Astrocyte (in vitro differentiated cells and primary cell): ENCODE measurements around the gene RASAL1. TPM values are rescaled to one million over a fixed set of nuclear protein-coding genes. Genes with fewer than 3 reads are reported as not detected.
A peak's percentile ranks its signal among the peaks of the same experiment; 100 is the strongest.

Experiments
- DNase-seq: peaks from one replicate; pipeline ENCODE4 v3.0.0-alpha.2; 2010; ENCODE audit warnings: low read depth
- FAIRE-seq: peaks from 2 replicates; lab custom pipeline; 2011; peaks lifted over from hg19 to GRCh38; lab: Jason Lieb, UNC
- H2AFZ ChIP-seq: 2 replicates; pipeline ENCODE4 v1.6.0; 2012; ENCODE audit warnings: low read depth, low read length, inconsistent platforms
- H3K27ac ChIP-seq: 2 replicates; pipeline ENCODE4 v1.5.1; 2011; ENCODE audit warnings: low read depth, low read length, inconsistent platforms
- H3K27me3 ChIP-seq: 2 replicates; pipeline ENCODE4 v1.6.0; 2011; ENCODE audit warnings: low read length, inconsistent platforms; ENCODE audit not compliant: insufficient read depth
- H3K36me3 ChIP-seq: 2 replicates; pipeline ENCODE4 v1.5.1; 2011; ENCODE audit warnings: low read length, inconsistent platforms; ENCODE audit not compliant: insufficient read depth
- H3K4me1 ChIP-seq: 2 replicates; pipeline ENCODE4 v1.5.1; 2011; ENCODE audit warnings: low read length, inconsistent platforms; ENCODE audit not compliant: insufficient read depth
- H3K4me2 ChIP-seq: 2 replicates; pipeline ENCODE4 v1.6.0; 2012; ENCODE audit warnings: low read length, inconsistent platforms
- H3K4me3 ChIP-seq: 2 replicates; pipeline ENCODE4 v1.5.1; 2011; ENCODE audit warnings: low read depth, mild to moderate bottlenecking, low read length, inconsistent platforms; ENCODE audit not compliant: insufficient read depth
- H3K79me2 ChIP-seq: 2 replicates; pipeline ENCODE4 v1.6.0; 2012; ENCODE audit warnings: mild to moderate bottlenecking, low read length, inconsistent platforms; ENCODE audit not compliant: insufficient read depth
- H3K9ac ChIP-seq: 2 replicates; pipeline ENCODE4 v1.6.0; 2012; ENCODE audit warnings: mild to moderate bottlenecking, low read length, inconsistent platforms
- H3K9me3 ChIP-seq: 2 replicates; pipeline ENCODE4 v1.5.1; 2012; ENCODE audit warnings: low read depth, mild to moderate bottlenecking, low read length, inconsistent platforms; ENCODE audit not compliant: insufficient read depth
- H4K20me1 ChIP-seq: 2 replicates; pipeline ENCODE4 v1.6.0; 2012; ENCODE audit warnings: low read length, inconsistent platforms; ENCODE audit not compliant: insufficient read depth
- H3K27ac Mint-ChIP-seq: one replicate; pipeline ENCODE4 v1.8.0; 2021; ENCODE audit warnings: mild to moderate bottlenecking, mixed read lengths; ENCODE audit not compliant: unreplicated experiment
- H3K27me3 Mint-ChIP-seq: one replicate; pipeline ENCODE4 v1.8.0; 2021; ENCODE audit warnings: low read depth, mixed read lengths; ENCODE audit not compliant: unreplicated experiment
- H3K36me3 Mint-ChIP-seq: one replicate; pipeline ENCODE4 v1.8.0; 2021; ENCODE audit warnings: low read depth, mixed read lengths; ENCODE audit not compliant: unreplicated experiment
- H3K4me1 Mint-ChIP-seq: one replicate; pipeline ENCODE4 v1.8.0; 2021; ENCODE audit warnings: low read depth, mixed read lengths; ENCODE audit not compliant: unreplicated experiment
- H3K4me3 Mint-ChIP-seq: one replicate; pipeline ENCODE4 v1.8.0; 2021; ENCODE audit warnings: mild to moderate bottlenecking, moderate library complexity, mixed read lengths; ENCODE audit not compliant: unreplicated experiment
- H3K9me3 Mint-ChIP-seq: one replicate; pipeline ENCODE4 v1.8.0; 2021; ENCODE audit warnings: mild to moderate bottlenecking, mixed read lengths; ENCODE audit not compliant: unreplicated experiment
- CTCF ChIP-seq: IDR thresholded peaks from 2 replicates; pipeline ENCODE4 v1.5.1; 2011; ENCODE audit warnings: low read depth, mild to moderate bottlenecking, inconsistent platforms, low read length, moderate library complexity; ENCODE audit not compliant: insufficient read depth
- EZH2 ChIP-seq: IDR thresholded peaks from 2 replicates; pipeline ENCODE4 v1.6.1; 2012; ENCODE audit warnings: mild to moderate bottlenecking, low read length, inconsistent platforms; ENCODE audit not compliant: insufficient read depth
- total RNA-seq: library from RNA; stranded (reverse); gene quantifications from 2 replicates; pipeline ENCODE4 v1.2.1, GENCODE V29; 2021

The RASAL1 gene
- total RNA-seq, 1 donor from 2014 or later = 0.48 TPM

- H3K27me3 Mint-ChIP-seq = peaks cover 49% of the 10 kb centered on the region
- Histone ChIP-seq H3K79me2 (no peaks in the 10 kb centered on the region), H3K4me2 (no peak overlapping the region), H3K9me3 (no peaks in the 10 kb centered on the region), H2AFZ (no peak overlapping the region), H3K9ac (no peak overlapping the region), H3K27me3 (peaks cover 19% of the 10 kb centered on the region), H4K20me1 (peaks cover 21% of the 10 kb centered on the region), H3K4me3 (no peak overlapping the region), H3K27ac (no peak overlapping the region), H3K36me3 (peaks cover 8% of the 10 kb centered on the region), H3K4me1 (peaks cover 10% of the 10 kb centered on the region)
- TF ChIP-seq EZH2 (no peak), CTCF (no peak)
- no peak overlapping the region for H3K4me3 Mint-ChIP-seq
- peaks cover 26% of the 10 kb centered on the region for H3K36me3 Mint-ChIP-seq
- no peaks in the 10 kb centered on the region for H3K9me3 Mint-ChIP-seq
- DNase-seq (no peak), FAIRE-seq (no peak)
- H3K4me1 Mint-ChIP-seq = peaks cover 10% of the 10 kb centered on the region
- no peak overlapping the region for H3K27ac Mint-ChIP-seq
Measured at GRCh38 chr12:113155646-113156045, 20.1 kb upstream of the RASAL1 start.

- Histone ChIP-seq H3K9me3 (no peaks in the 10 kb centered on the region), H3K4me3 (no peak overlapping the region), H3K36me3 (peaks cover 8% of the 10 kb centered on the region), H3K27ac (no peak overlapping the region), H3K79me2 (no peaks in the 10 kb centered on the region), H3K27me3 (peaks cover 19% of the 10 kb centered on the region), H3K4me1 (peaks cover 12% of the 10 kb centered on the region), H4K20me1 (peaks cover 15% of the 10 kb centered on the region), H2AFZ (no peak overlapping the region), H3K4me2 (no peak overlapping the region), H3K9ac (no peak overlapping the region)
- H3K9me3 Mint-ChIP-seq = no peaks in the 10 kb centered on the region
- H3K4me3 Mint-ChIP-seq = no peak overlapping the region
- peaks cover 53% of the 10 kb centered on the region for H3K27me3 Mint-ChIP-seq
- peaks cover 4% of the 10 kb centered on the region for H3K4me1 Mint-ChIP-seq
- DNase-seq = no peak
- no peak overlapping the region for H3K27ac Mint-ChIP-seq
- H3K36me3 Mint-ChIP-seq = peaks cover 23% of the 10 kb centered on the region
- TF ChIP-seq CTCF (no peak), EZH2 (no peak)
- FAIRE-seq = no peak
Measured at GRCh38 chr12:113155060-113155459, 19.5 kb upstream of the RASAL1 start.

GRCh38 chr12:113154351-113154973 is 18.9 kb upstream of the RASAL1 start:
- DNase-seq (no peak), FAIRE-seq (no peak)
- no peak overlapping the region for H3K9ac ChIP-seq
- H4K20me1 ChIP-seq = peaks cover 9% of the 10 kb centered on the region
- peaks cover 53% of the 10 kb centered on the region for H3K27me3 Mint-ChIP-seq
- H3K4me3 Mint-ChIP-seq = no peak overlapping the region
- H3K27me3 ChIP-seq = peaks cover 19% of the 10 kb centered on the region
- peaks cover 8% of the 10 kb centered on the region for H3K36me3 ChIP-seq
- no peak overlapping the region for H3K27ac Mint-ChIP-seq
- H3K4me1 Mint-ChIP-seq = peaks cover 4% of the 10 kb centered on the region
- peaks cover 20% of the 10 kb centered on the region for H3K36me3 Mint-ChIP-seq
- H3K79me2 ChIP-seq = no peaks in the 10 kb centered on the region
- peaks cover 18% of the 10 kb centered on the region for H3K4me1 ChIP-seq
- TF ChIP-seq CTCF (no peak), EZH2 (peak; percentile 53)
- no peak overlapping the region for H3K4me3 ChIP-seq
- peak overlapping the region; percentile 46 for H3K4me2 ChIP-seq
- no peak overlapping the region for H3K27ac ChIP-seq
- no peak overlapping the region for H2AFZ ChIP-seq
- no peaks in the 10 kb centered on the region for H3K9me3 Mint-ChIP-seq
- H3K9me3 ChIP-seq = no peaks in the 10 kb centered on the region
